Upper lobe of right lung (tissue), 1 donor: Measurements from ENCODE around the gene TTC3. TPM values are rescaled to one million over a fixed set of nuclear protein-coding genes. Genes with fewer than 3 reads are reported as not detected.

ENCODE experiments used
- ATAC-seq: fragments of 200-7000 bp; cut with Tn5 transposase; one replicate; pipeline ENCODE4 v1.9.1; 2020; ENCODE audit warnings: mild to moderate bottlenecking, moderate library complexity
- DNase-seq: peaks from one replicate; pipeline ENCODE4 v3.0.0-alpha.2; 2020
- H3K27ac ChIP-seq: fragments of 200-600 bp; one replicate; pipeline ENCODE4 v1.8.0; 2022
- H3K27me3 ChIP-seq: fragments of 200-600 bp; one replicate; pipeline ENCODE4 v1.8.0; 2022; ENCODE audit warnings: mild to moderate bottlenecking
- H3K36me3 ChIP-seq: fragments of 200-600 bp; one replicate; pipeline ENCODE4 v1.8.0; 2022
- H3K4me1 ChIP-seq: fragments of 200-600 bp; one replicate; pipeline ENCODE4 v1.8.0; 2022
- H3K4me3 ChIP-seq: fragments of 200-600 bp; one replicate; pipeline ENCODE4 v1.8.0; 2022; ENCODE audit warnings: mild to moderate bottlenecking
- H3K9me3 ChIP-seq: fragments of 200-600 bp; one replicate; pipeline ENCODE4 v1.8.0; 2022
- intact Hi-C: fragments of 100-400 bp; cut with DNase I; formaldehyde crosslinking; loops from one replicate; pipeline ENCODE4 v1.11.0; 2022
- total RNA-seq: library from RNA; stranded (reverse); fragmentation: NEBNext Ultra II Directional; extraction: Animal tissue kit (Norgen Biotek cat#: 25700); gene quantifications from one replicate; pipeline ENCODE4 v1.2.1, GENCODE V29; 2021
- TF ChIP-seq, protein P1 (sequence below): fragments of 200-600 bp; IDR thresholded peaks from one replicate; pipeline ENCODE4 v1.8.0; 2022; ENCODE audit warnings: antibody characterized with exemption
- donor health status: DM: no; HTN: yes; CAD: no; lungs with severe emphysema.

Gene TTC3
- total RNA-seq, 1 donor from 2014 or later = 99.0 TPM

DNA sequence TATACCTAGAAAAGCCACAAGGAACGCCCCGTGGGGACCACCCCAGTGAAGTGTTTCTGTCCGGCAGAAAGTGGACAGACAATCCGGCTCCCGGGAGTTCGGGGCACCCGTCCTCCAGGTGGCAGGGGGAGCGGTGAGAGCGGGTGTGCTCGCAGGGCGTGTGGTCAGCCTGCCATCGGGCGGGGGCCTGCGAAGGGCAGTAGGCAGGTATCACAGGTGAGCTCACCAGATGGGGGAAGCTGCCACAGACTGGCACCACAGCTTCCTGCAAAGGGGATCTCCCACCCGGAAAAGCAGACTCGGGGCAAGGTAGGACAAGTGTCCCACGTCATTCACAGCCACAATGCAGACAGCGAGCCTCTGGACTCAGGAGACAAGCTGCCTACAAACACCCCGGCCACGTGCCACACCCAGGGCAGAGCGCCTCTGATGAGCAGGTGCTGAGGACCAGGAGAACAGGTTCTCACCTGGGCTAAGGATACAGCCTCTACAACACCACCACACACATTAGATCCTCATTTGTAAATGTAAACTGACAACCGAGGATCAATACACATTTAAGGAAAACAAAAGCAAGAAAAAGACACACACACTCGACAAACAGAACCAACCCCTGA lies 157.7 kb downstream of the TTC3 start:
- Histone ChIP-seq H3K9me3 (no peaks in the 10 kb centered on the region), H3K27ac (no peak overlapping the region), H3K27me3 (no peaks in the 10 kb centered on the region), H3K4me3 (no peak overlapping the region), H3K4me1 (no peaks in the 10 kb centered on the region), H3K36me3 (peaks cover 85% of the 10 kb centered on the region)
- ATAC-seq (no peak), DNase-seq (no peak)
- intact Hi-C loops = no loop called here
- TF ChIP-seq, protein P1, sequence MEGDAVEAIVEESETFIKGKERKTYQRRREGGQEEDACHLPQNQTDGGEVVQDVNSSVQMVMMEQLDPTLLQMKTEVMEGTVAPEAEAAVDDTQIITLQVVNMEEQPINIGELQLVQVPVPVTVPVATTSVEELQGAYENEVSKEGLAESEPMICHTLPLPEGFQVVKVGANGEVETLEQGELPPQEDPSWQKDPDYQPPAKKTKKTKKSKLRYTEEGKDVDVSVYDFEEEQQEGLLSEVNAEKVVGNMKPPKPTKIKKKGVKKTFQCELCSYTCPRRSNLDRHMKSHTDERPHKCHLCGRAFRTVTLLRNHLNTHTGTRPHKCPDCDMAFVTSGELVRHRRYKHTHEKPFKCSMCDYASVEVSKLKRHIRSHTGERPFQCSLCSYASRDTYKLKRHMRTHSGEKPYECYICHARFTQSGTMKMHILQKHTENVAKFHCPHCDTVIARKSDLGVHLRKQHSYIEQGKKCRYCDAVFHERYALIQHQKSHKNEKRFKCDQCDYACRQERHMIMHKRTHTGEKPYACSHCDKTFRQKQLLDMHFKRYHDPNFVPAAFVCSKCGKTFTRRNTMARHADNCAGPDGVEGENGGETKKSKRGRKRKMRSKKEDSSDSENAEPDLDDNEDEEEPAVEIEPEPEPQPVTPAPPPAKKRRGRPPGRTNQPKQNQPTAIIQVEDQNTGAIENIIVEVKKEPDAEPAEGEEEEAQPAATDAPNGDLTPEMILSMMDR = no peak

DNA sequence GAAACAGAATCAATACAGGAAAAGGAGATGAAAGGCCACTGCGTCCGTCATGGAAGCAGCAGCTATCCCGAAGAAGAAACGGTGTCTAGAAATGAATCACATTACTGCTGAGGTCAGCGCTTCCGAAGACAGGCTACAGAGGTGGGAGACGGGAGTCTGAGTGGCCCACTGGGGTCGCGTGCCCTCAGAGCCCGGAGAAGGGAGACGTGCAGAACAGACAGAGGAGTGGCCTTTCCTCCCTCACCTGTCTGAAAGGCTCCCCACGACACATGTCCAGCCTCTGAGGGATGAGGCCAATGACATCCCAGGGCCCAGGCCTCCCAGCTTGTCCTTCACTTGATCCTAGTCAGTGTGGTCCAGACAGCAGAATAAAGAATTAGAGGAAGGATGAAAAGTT lies 158.2 kb downstream of the TTC3 start:
- DNase-seq = no peak
- TF ChIP-seq, protein P1 = no peak

DNA sequence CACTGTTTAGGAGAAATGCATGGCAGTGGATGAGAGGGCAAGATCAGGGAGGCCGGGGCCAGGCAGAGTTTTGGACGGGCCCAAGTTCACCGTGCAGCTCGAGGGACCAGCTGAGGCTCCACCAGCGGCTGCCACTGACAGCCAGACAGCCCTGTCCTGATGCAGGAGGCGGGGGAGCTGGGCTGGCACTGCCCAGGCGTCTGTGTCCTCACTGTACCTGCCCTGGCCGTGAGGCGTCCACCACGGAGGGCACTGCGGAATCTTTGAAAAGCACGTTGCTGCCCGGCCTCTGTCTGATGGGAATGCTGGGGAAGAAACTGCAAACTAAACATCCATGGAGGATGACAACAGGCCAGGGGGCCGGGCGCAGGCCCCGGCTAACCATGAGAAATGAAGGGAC lies 158.6 kb downstream of the TTC3 start:
- DNase-seq (no peak), ATAC-seq (no peak)
- Histone ChIP-seq H3K9me3 (no peaks in the 10 kb centered on the region), H3K36me3 (peaks cover 79% of the 10 kb centered on the region), H3K4me3 (no peak overlapping the region), H3K27me3 (no peaks in the 10 kb centered on the region), H3K27ac (no peak overlapping the region), H3K4me1 (no peaks in the 10 kb centered on the region)
- intact Hi-C loops = no loop called here
- TF ChIP-seq, protein P1 = no peak

More for the DNA sequence above, 158.2 kb downstream of the TTC3 start:
- no peaks in the 10 kb centered on the region for H3K27me3 ChIP-seq
- H3K4me1 ChIP-seq = no peaks in the 10 kb centered on the region
- no peak for ATAC-seq
- H3K27ac ChIP-seq = no peak overlapping the region
- H3K9me3 ChIP-seq = no peaks in the 10 kb centered on the region
- H3K36me3 ChIP-seq = peaks cover 80% of the 10 kb centered on the region
- no peak overlapping the region for H3K4me3 ChIP-seq
- intact Hi-C loops = no loop called here

DNA sequence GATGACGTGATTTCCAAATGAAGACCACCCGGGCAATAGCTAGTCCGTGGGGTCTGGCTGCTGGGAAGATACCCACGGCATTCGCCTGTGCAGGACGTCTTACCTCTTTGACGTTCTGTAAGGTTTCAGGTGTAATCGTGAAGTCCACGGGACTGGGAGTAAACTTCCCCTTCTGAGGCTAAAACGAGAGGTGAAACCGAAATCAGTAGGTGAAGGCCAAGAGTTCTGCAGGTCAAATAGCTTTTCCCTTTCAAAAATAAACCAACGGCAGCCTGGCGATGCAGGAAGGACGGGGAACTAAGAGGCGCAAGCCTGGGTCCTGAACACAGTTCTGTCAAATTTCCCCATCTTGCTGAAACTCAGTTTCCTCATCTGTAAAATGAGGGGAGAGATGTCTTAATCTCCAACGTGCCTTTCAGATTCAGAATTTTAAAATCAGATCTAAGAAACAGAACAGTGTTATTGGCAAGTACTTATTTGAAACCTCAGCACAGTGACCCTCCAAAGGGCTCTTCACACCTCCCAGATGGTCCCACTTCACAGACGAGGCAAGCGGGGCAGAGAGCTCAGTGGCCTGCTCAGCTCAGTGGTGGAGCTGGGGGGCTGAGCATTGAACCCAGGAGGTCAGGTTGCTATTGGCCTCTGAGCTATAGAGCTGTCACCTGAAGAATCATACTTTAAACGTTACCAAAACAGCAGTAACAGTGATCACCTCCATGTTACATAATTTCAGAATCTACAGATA lies 159.4 kb downstream of the TTC3 start:
- H3K4me1 ChIP-seq = no peaks in the 10 kb centered on the region
- peaks cover 76% of the 10 kb centered on the region for H3K36me3 ChIP-seq

DNA sequence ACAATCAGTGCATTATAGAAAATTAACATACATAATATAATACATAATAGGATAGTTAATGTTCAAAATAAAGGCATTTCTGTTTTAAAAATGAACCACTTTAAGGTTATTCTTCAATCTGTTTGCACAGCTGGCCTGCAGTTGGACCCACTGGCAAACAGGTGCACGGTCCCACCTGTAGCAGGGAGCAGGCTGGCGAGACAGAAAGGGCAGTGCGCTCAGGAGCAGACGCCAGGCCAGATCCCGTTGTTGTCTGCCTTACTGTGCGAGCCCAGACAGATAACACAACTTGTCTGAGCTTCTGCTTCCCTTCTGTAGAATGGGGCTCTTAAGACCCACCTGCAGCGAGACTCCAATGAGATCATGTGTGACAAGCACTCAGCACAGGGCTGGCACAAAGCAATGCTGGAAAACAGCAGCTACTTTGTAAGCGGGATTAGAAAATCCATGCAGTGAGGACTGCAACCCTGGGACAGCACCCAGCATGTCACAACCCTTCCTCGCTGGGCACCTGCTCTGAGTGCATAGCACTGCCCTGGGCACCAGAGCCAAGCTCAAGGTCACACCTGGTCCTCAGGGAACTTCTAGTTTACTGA lies 160.6 kb downstream of the TTC3 start:
- ATAC-seq (no peak), DNase-seq (no peak)
- intact Hi-C loops = no loop called here
- Histone ChIP-seq H3K4me1 (no peaks in the 10 kb centered on the region), H3K27me3 (no peaks in the 10 kb centered on the region), H3K9me3 (no peaks in the 10 kb centered on the region), H3K27ac (no peak overlapping the region), H3K36me3 (peaks cover 76% of the 10 kb centered on the region), H3K4me3 (no peak overlapping the region)
- TF ChIP-seq, protein P1 = no peak

More for the DNA sequence above, 159.4 kb downstream of the TTC3 start:
- no peak for ATAC-seq
- Histone ChIP-seq H3K27me3 (no peaks in the 10 kb centered on the region), H3K4me3 (no peak overlapping the region), H3K27ac (no peak overlapping the region), H3K9me3 (no peaks in the 10 kb centered on the region)
- no peak for DNase-seq
- intact Hi-C loops = no loop called here
- TF ChIP-seq, protein P1 = no peak
